ENCODE data around the gene PTOV1. TPM values are rescaled to one million over a fixed set of nuclear protein-coding genes. Genes with fewer than 3 reads are reported as not detected.
A peak's percentile ranks its signal among the peaks of the same experiment; 100 is the strongest.

Gene PTOV1
- total RNA-seq, 2 donors from 2014 or later = 63.8 to 73.3 TPM

- Mint-ChIP-seq H3K9me3 (no peaks in the 10 kb centered on the region), H3K4me1 (ENCODE audit: low read depth) (no peaks in the 10 kb centered on the region), H3K4me3 (no peak overlapping the region), H3K36me3 (ENCODE audit: insufficient read depth in 2 of 2) (peaks cover 0 to 5% of the 10 kb centered on the region in 2 donors), H3K27ac (no peak overlapping the region), H3K27me3 (ENCODE audit: low read depth) (no peaks in the 10 kb centered on the region)
- ATAC-seq (replicated peaks in 1 of 2) = no peak
- no peak for DNase-seq
These were observed 10.2 kb upstream of the PTOV1 start for GRCh38 chr19:49840736-49841249.

- Mint-ChIP-seq H3K4me1 (ENCODE audit: low read depth) (peaks cover 5% of the 10 kb centered on the region), H3K36me3 (ENCODE audit: insufficient read depth in 2 of 2) (peaks cover under 1 to 5% of the 10 kb centered on the region in 2 donors), H3K27me3 (ENCODE audit: low read depth) (no peaks in the 10 kb centered on the region), H3K4me3 (no peak overlapping the region), H3K27ac (no peak overlapping the region), H3K9me3 (no peaks in the 10 kb centered on the region)
- no peak for ATAC-seq (replicated peaks in 1 of 2)
- DNase-seq = no peak
These were observed 7.7 kb upstream of the PTOV1 start for GRCh38 chr19:49843265-49843664.

- H3K4me3 Mint-ChIP-seq = no peak overlapping the region
- no peak for ATAC-seq (replicated peaks in 1 of 2)
These were observed 6.5 kb upstream of the PTOV1 start for GRCh38 chr19:49844138-49845095.

GRCh38 chr19:49845414-49845813 lies 5.5 kb upstream of the PTOV1 start:
- DNase-seq (no peak), ATAC-seq (replicated peaks in 1 of 2) (no peak)
- peaks cover 24% of the 10 kb centered on the region for H3K4me1 Mint-ChIP-seq (ENCODE audit: low read depth)
- H3K9me3 Mint-ChIP-seq = peaks cover 5% of the 10 kb centered on the region in 2 donors
- peaks cover 10 to 12% of the 10 kb centered on the region in 2 donors for H3K36me3 Mint-ChIP-seq (ENCODE audit: insufficient read depth in 2 of 2)
- no peak overlapping the region for H3K4me3 Mint-ChIP-seq
- no peaks in the 10 kb centered on the region for H3K27me3 Mint-ChIP-seq (ENCODE audit: low read depth)
- H3K27ac Mint-ChIP-seq = no peak overlapping the region

More at GRCh38 chr19:49844138-49845095, 6.5 kb upstream of the PTOV1 start:
- Mint-ChIP-seq H3K4me1 (ENCODE audit: low read depth) (peaks cover 17% of the 10 kb centered on the region), H3K36me3 (ENCODE audit: insufficient read depth in 2 of 2) (peaks cover 5% of the 10 kb centered on the region in 2 donors), H3K9me3 (peaks cover 5% of the 10 kb centered on the region in 2 donors), H3K27me3 (ENCODE audit: low read depth) (no peaks in the 10 kb centered on the region), H3K27ac (no peak overlapping the region)
- DNase-seq = no peak

- Mint-ChIP-seq H3K4me3 (no peak overlapping the region), H3K27ac (no peak overlapping the region), H3K27me3 (ENCODE audit: low read depth) (no peaks in the 10 kb centered on the region), H3K4me1 (ENCODE audit: low read depth) (peaks cover 24% of the 10 kb centered on the region), H3K9me3 (peaks cover 5% of the 10 kb centered on the region in 2 donors), H3K36me3 (ENCODE audit: insufficient read depth in 2 of 2) (peaks cover 10 to 12% of the 10 kb centered on the region in 2 donors)
- DNase-seq (no peak), ATAC-seq (replicated peaks in 1 of 2) (no peak)
These were observed 4.6 kb upstream of the PTOV1 start for GRCh38 chr19:49846408-49846807.

DNA sequence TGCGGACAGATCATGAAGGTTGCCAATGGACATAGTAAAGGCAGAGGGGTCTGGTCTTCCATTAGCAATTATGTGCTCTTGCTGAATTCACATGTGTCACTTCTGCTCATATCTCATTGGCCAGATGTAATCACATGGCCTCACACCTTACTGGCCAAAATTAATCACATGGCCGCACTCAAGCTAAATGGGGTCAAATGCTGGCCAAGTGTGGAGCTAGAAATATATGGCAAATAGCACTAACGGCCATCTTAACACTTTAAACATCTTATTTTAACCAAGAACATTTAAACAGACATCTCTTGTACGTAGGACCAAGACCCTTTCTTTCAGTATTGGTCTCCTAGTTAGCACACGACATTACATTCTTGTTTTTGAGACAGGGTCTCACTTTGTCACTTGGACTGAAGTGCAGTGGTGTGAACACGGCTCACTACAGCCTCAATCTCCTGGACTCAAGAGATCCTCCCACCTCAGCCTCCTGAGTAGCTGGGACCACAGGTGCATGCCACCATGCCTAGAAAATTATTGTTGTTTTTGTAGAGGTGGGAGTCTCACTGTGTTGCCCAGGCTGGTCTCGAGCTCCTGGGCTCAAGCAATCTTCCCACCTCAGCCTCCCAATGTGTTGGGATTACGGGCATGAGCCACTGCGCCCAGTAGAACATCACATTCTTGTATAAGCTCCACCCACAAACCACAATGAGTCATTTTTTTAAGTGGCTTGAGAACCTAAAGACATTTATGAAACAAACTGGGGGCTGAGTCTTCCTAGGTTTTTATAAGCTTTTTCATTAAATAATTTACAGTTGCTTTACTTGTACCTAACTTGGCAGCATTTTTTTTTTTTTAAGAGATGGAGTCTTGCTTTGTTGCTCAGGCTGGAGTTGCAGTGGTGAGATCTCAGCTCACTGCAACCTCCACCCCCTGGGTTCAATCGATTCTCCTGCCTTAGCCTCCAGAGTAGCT lies 2.9 kb upstream of the PTOV1 start:
- ATAC-seq (replicated peaks in 1 of 2) (no peak), DNase-seq (no peak)
- Mint-ChIP-seq H3K27me3 (ENCODE audit: low read depth) (no peaks in the 10 kb centered on the region), H3K27ac (no peak overlapping the region), H3K4me3 (peak overlapping the region; percentile 40 to 45), H3K4me1 (ENCODE audit: low read depth) (peaks cover 36% of the 10 kb centered on the region), H3K36me3 (ENCODE audit: insufficient read depth in 2 of 2) (peaks cover 10 to 12% of the 10 kb centered on the region in 2 donors), H3K9me3 (peaks cover 5% of the 10 kb centered on the region in 2 donors)

DNA sequence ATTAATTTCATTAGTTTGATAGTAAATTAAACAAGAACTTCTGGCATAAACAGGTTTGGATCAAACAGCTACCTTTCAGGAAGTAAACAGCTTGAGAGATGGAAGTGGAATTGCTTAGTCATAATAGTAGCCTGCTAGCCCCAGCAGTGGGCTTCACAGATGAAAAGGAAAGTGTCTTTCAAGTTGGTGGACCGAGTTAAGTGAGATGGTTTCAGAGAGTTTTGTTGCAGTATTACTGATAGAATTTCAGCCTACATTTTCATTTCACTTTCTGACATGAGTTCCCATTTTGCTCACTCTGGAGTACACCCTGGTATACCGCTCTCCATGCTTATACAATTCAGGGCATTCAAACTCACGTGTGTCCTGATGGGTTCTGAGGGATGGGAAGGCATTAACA lies 2.0 kb upstream of the PTOV1 start:
- Mint-ChIP-seq H3K36me3 (ENCODE audit: insufficient read depth in 2 of 2) (peaks cover 10 to 12% of the 10 kb centered on the region in 2 donors), H3K27me3 (ENCODE audit: low read depth) (no peaks in the 10 kb centered on the region), H3K27ac (peak overlapping the region; percentile 62), H3K4me1 (ENCODE audit: low read depth) (peaks cover 46% of the 10 kb centered on the region), H3K9me3 (peaks cover 5% of the 10 kb centered on the region in 2 donors), H3K4me3 (peak overlapping the region; percentile 45 to 70)
- DNase-seq = no peak
- ATAC-seq (replicated peaks in 1 of 2) = no peak

DNA sequence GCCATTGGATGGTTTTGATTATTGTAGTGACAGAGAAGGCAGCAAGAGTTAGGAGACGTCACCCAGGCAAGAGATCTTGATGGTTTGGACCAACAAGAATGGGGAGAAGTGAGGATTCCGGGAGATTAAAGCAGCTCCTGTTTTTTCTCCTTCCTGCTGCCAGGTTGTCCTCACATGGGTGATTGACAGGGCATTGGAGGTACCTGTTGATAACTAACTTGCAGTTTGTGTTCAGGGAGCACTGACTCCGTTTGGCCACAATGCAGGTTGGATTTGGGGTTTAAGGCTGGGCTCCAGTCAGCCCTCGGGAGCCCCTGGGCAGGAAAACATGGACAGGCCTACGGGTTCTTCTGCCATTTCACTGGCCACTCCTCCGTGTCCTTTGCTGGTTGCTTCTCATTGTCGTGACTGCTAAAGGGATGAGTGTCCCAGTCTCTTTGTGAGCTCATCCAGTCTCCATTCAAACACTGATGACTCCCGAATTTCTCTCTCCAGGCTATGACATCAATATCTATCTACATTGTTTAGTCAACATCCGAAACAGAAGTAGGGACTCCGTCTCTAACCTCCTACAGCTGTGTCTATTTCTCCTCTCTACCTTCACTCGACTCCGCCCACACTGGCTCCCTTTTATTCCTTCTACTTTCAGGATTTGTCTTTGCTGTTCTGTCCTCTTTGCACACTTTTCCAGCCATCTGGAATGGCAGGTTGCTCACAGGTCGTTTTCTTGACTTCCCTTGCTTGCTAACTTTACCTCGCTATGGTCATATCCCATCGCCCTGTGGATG lies 1.3 kb upstream of the PTOV1 start:
- Mint-ChIP-seq H3K27me3 (ENCODE audit: low read depth) (no peaks in the 10 kb centered on the region), H3K9me3 (peaks cover 5% of the 10 kb centered on the region in 2 donors), H3K36me3 (ENCODE audit: insufficient read depth in 2 of 2) (peaks cover 10 to 12% of the 10 kb centered on the region in 2 donors), H3K27ac (peak overlapping the region; percentile 62), H3K4me1 (ENCODE audit: low read depth) (peaks cover 47% of the 10 kb centered on the region), H3K4me3 (peak overlapping the region; percentile 86 to 87)
- DNase-seq (no peak), ATAC-seq (replicated peaks in 1 of 2) (no peak)

DNA sequence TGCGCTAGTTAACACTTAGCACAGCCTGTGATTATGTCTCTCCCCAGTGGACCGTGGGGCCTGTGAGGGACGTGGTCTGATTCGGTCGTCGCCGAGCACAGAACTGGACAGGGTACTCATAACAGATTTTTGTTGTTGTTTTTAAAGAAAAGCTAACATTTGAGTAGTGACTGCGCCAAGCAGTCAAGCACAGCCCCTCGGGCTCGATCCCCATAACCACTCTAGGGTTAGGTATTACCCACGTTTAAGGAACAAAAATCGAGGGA lies 805 bp upstream of the PTOV1 start:
- no peaks in the 10 kb centered on the region for H3K27me3 Mint-ChIP-seq (ENCODE audit: low read depth)
- peaks cover 10 to 12% of the 10 kb centered on the region in 2 donors for H3K36me3 Mint-ChIP-seq (ENCODE audit: insufficient read depth in 2 of 2)
- peaks cover 47% of the 10 kb centered on the region for H3K4me1 Mint-ChIP-seq (ENCODE audit: low read depth)
- ATAC-seq (replicated peaks in 1 of 2) = no peak
- H3K9me3 Mint-ChIP-seq = peaks cover 5% of the 10 kb centered on the region in 2 donors
- peak overlapping the region; percentile 86 to 87 for H3K4me3 Mint-ChIP-seq
- peak overlapping the region; percentile 92 for H3K27ac Mint-ChIP-seq
- no peak for DNase-seq

DNA sequence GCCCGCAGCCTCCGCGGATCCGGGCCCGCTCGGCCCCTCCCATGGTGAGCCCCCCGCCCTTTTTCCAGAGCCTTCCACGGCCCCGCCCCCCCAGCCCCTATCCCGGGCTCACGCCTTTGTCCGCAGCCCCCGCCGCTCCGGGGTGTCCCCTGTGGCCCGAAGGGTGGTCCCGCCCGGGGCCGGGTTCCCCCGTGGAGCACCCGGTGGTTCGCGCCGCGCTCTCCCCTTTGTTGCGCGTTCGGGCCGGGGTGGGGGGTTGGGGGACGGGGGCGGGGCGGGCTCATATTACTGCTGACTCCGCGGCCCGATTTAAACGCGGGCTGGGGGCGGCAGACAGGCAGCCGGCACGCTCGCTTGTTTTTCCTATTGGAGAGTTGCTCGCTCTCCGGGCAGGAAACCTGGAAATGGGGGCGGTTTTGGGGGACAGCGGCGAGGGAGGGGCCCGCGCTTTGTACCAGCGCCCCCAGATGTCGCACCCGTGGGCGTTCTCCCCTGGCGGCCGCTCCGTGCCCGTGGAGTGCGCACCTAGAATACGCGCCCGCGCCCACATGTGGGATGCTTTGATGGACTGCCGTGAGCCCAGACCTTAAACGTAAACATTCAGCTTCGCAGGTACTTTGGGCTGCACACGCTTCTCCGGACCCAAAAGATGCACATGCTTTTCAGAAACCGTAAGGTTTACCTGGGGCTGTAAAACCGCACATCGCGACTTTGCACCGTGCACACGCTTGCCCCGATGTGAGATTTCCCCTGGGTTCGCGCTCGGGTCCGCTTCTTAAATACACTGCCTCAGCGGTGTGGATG lies 699 bp downstream of the PTOV1 start:
- peaks cover 10 to 12% of the 10 kb centered on the region in 2 donors for H3K36me3 Mint-ChIP-seq (ENCODE audit: insufficient read depth in 2 of 2)
- DNase-seq = peak; percentile 38 to 45
- H3K9me3 Mint-ChIP-seq = peaks cover 5% of the 10 kb centered on the region in 2 donors
- H3K27ac Mint-ChIP-seq = peak overlapping the region; percentile 49
- ATAC-seq (replicated peaks in 1 of 2) = peak in 1 of 2 donors; percentile 8
- H3K4me3 Mint-ChIP-seq = peak overlapping the region; percentile 77 to 86
- no peaks in the 10 kb centered on the region for H3K27me3 Mint-ChIP-seq (ENCODE audit: low read depth)
- peaks cover 47% of the 10 kb centered on the region for H3K4me1 Mint-ChIP-seq (ENCODE audit: low read depth)

DNA sequence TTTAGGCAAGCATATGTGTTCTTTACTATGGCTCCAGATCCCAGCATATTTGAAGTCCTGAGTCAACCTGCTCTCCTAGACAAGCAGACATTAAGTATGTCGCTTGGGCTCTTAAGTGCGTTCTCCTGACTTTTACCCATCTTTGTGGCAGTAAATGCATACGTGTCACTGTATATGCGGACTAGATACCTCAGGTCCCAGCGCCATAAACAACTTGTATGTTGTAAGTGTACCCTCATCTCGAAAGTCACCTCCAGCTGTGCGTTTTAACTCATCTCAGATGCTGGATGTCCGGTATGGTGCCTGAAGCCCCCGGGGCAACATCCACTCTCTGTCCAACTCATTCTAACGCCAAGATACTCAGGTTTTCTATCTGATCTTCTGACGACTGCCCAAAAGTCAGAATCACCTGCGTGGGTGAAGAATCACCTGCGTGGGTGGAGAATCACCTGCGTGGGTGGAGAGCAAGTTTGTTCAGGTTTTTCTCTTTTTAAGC lies 1.7 kb downstream of the PTOV1 start:
- peak overlapping the region; percentile 49 for H3K27ac Mint-ChIP-seq
- H3K4me1 Mint-ChIP-seq (ENCODE audit: low read depth) = peaks cover 47% of the 10 kb centered on the region

More for the DNA sequence above, 1.7 kb downstream of the PTOV1 start:
- no peak for DNase-seq
- H3K4me3 Mint-ChIP-seq = peak overlapping the region; percentile 77 to 86
- no peaks in the 10 kb centered on the region for H3K27me3 Mint-ChIP-seq (ENCODE audit: low read depth)
- H3K9me3 Mint-ChIP-seq = peaks cover 5% of the 10 kb centered on the region in 2 donors
- no peak for ATAC-seq (replicated peaks in 1 of 2)
- peaks cover 12% of the 10 kb centered on the region in 2 donors for H3K36me3 Mint-ChIP-seq (ENCODE audit: insufficient read depth in 2 of 2)
